CD14-positive monocyte (primary cell): ENCODE measurements around the gene ERICH3. TPM values are rescaled to one million over a fixed set of nuclear protein-coding genes. Genes with fewer than 3 reads are reported as not detected.

ENCODE experiments used
- DNase-seq, 3 donors: peaks; one replicate each; pipeline ENCODE4 v3.0.0-alpha.2; 2011 to 2022
- H2AFZ ChIP-seq: 2 replicates; pipeline ENCODE4 v1.6.0; 2012; ENCODE audit warnings: mild to moderate bottlenecking, low read depth, low read length, inconsistent platforms; ENCODE audit not compliant: insufficient read depth, poor library complexity, severe bottlenecking
- H3K27ac ChIP-seq, 2 donors: 1 replicate in 1 of 2; 2 replicates in 1 of 2; pipeline ENCODE4 v1.5.1; 2012 to 2013; ENCODE audit warnings: low read length in 2 of 2, control low read depth in 1 of 2, inconsistent platforms in 1 of 2, low read depth in 1 of 2, mild to moderate bottlenecking in 1 of 2
- H3K27me3 ChIP-seq, 2 donors: one replicate each; pipeline versions ENCODE4 v1.6.0 to v1.6.1; 2011 to 2013; ENCODE audit warnings: low read length in 2 of 2; ENCODE audit not compliant: control insufficient read depth in 2 of 2, insufficient read depth in 2 of 2
- H3K36me3 ChIP-seq, 2 donors: replicated peaks in 1 of 2; 1 replicate in 1 of 2; 2 replicates in 1 of 2; pipeline versions ENCODE4 v1.5.1 to v1.6.1; 2012 to 2013; ENCODE audit warnings: low read length in 2 of 2, control low read depth in 1 of 2, inconsistent platforms in 1 of 2, mild to moderate bottlenecking in 1 of 2; ENCODE audit not compliant: insufficient read depth in 2 of 2, control insufficient read depth in 1 of 2
- H3K4me1 ChIP-seq, 2 donors: 1 replicate in 1 of 2; 2 replicates in 1 of 2; pipeline versions ENCODE4 v1.5.1 to v1.6.1; 2012 to 2013; ENCODE audit warnings: low read length in 2 of 2, control low read depth in 1 of 2, inconsistent platforms in 1 of 2, mild to moderate bottlenecking in 1 of 2, moderate library complexity in 1 of 2; ENCODE audit not compliant: insufficient read depth in 2 of 2, control insufficient read depth in 1 of 2
- H3K4me2 ChIP-seq: replicated peaks from 2 replicates; pipeline ENCODE3; 2012; ENCODE audit warnings: low read length, moderate library complexity, mild to moderate bottlenecking; ENCODE audit not compliant: poor library complexity, severe bottlenecking; ENCODE audit errors: extremely low read depth
- H3K4me3 ChIP-seq, 3 experiments: fragments of 200-600 bp in 1 of 3; sonication (generic) in 1 of 3; replicated peaks in 1 of 3; 1 replicate in 2 of 3; 2 replicates in 1 of 3; pipeline ENCODE4 v1.5.1; 2011 to 2013; ENCODE audit warnings: low read length in 3 of 3, mild to moderate bottlenecking in 3 of 3, control low read depth in 2 of 3, low read depth in 2 of 3, inconsistent platforms in 1 of 3, moderate library complexity in 1 of 3
- H3K79me2 ChIP-seq: 2 replicates; pipeline ENCODE4 v1.6.0; 2012; ENCODE audit warnings: mild to moderate bottlenecking, control low read depth, inconsistent platforms, low read length, moderate library complexity; ENCODE audit not compliant: insufficient read depth
- H3K9ac ChIP-seq: 2 replicates; pipeline ENCODE4 v1.6.0; 2017; ENCODE audit warnings: low read length, mild to moderate bottlenecking; ENCODE audit not compliant: insufficient read depth, poor library complexity, severe bottlenecking
- H3K9me3 ChIP-seq, 2 donors: replicated peaks in 1 of 2; 1 replicate in 1 of 2; 2 replicates in 1 of 2; pipeline versions ENCODE4 v1.5.1 to v1.6.1; 2012 to 2013; ENCODE audit warnings: low read length in 2 of 2, control low read depth in 1 of 2; ENCODE audit not compliant: control insufficient read depth in 1 of 2, insufficient read depth in 1 of 2
- H4K20me1 ChIP-seq: 2 replicates; pipeline ENCODE4 v1.6.0; 2012; ENCODE audit warnings: mild to moderate bottlenecking, low read length, control low read depth, moderate library complexity; ENCODE audit not compliant: insufficient read depth
- H3K27ac Mint-ChIP-seq, 7 donors: one replicate each; pipeline ENCODE4 v1.8.0; 2020; ENCODE audit warnings: mild to moderate bottlenecking in 7 of 7, mixed read lengths in 7 of 7, moderate library complexity in 6 of 7, inconsistent platforms in 2 of 7
- H3K27me3 Mint-ChIP-seq, 3 donors: one replicate each; pipeline ENCODE4 v1.8.0; 2021 to 2022; ENCODE audit warnings: low read depth in 3 of 3, mild to moderate bottlenecking in 3 of 3, mixed read lengths in 3 of 3, moderate library complexity in 3 of 3, inconsistent platforms in 1 of 3
- H3K36me3 Mint-ChIP-seq, 2 donors: one replicate each; pipeline ENCODE4 v1.8.0; 2020; ENCODE audit warnings: mixed read lengths in 2 of 2, inconsistent platforms in 1 of 2, mild to moderate bottlenecking in 1 of 2
- H3K4me1 Mint-ChIP-seq: one replicate; pipeline ENCODE4 v1.8.0; 2020; ENCODE audit warnings: mild to moderate bottlenecking, mixed read lengths
- H3K4me3 Mint-ChIP-seq, 2 donors: one replicate each; pipeline ENCODE4 v1.8.0; 2020; ENCODE audit warnings: mild to moderate bottlenecking in 2 of 2, mixed read lengths in 2 of 2, moderate library complexity in 1 of 2
- H3K9me3 Mint-ChIP-seq, 7 donors: one replicate each; pipeline ENCODE4 v1.8.0; 2020 to 2022; ENCODE audit warnings: mixed read lengths in 7 of 7, mild to moderate bottlenecking in 6 of 7, moderate library complexity in 6 of 7, inconsistent platforms in 2 of 7
- CTCF ChIP-seq: fragments of 200-600 bp; IDR thresholded peaks from one replicate; pipeline ENCODE4 v1.8.0; 2022; ENCODE audit warnings: antibody characterized with exemption, mild to moderate bottlenecking
- WGBS: methylation state at CpG from one replicate; pipeline ENCODE4 v1.1.5; 2013; ENCODE audit warnings: missing lambda C conversion rate; ENCODE audit not compliant: insufficient coverage; 5-methylcytosine and 5-hydroxymethylcytosine counted together
- intact Hi-C, 2 donors: fragments of 100-400 bp; cut with micrococcal nuclease; formaldehyde crosslinking; loops; one replicate each; pipeline versions ENCODE4 v1.15.0 to v1.15.1; 2023
- polyA plus RNA-seq, 3 donors: library from polyadenylated mRNA; depleted of rRNA in 1 of 3; unstranded in 2 of 3; stranded (reverse) in 1 of 3; fragments of 300-500 nt in 2 of 3; fragments of >200 nt in 1 of 3; fragmentation: Illumina TruSeq in 2 of 3; gene quantifications; 1 replicate in 2 of 3; 2 replicates in 1 of 3; pipeline ENCODE4 v1.2.3, GENCODE V29; 2012 to 2021

ERICH3 gene
- polyA plus RNA-seq, 3 donors = not detected

- WGBS = no CpG with 5 or more reads among the region's 4 CpGs
- H2AFZ ChIP-seq = no peak overlapping the region
- intact Hi-C loops = no loop called here
- H3K27ac ChIP-seq = no peak overlapping the region
- no peaks in the 10 kb centered on the region for H3K36me3 Mint-ChIP-seq
- no peak overlapping the region for H3K27ac Mint-ChIP-seq
- no peak for DNase-seq
- H3K27me3 ChIP-seq = no peaks in the 10 kb centered on the region
- no peaks in the 10 kb centered on the region for H3K9me3 ChIP-seq
- no peaks in the 10 kb centered on the region for H3K79me2 ChIP-seq
- H3K4me1 ChIP-seq = no peaks in the 10 kb centered on the region
- H3K4me3 ChIP-seq = peak overlapping the region in 1 of 3 experiments; percentile 19
- peaks cover 0 to 1% (median 0%) of the 10 kb centered on the region in 3 donors for H3K27me3 Mint-ChIP-seq
- TF ChIP-seq CTCF = no peak
- no peak overlapping the region for H3K4me2 ChIP-seq
- no peak overlapping the region for H3K9ac ChIP-seq
- H3K36me3 ChIP-seq = no peaks in the 10 kb centered on the region
- H3K4me3 Mint-ChIP-seq = peak overlapping the region in 1 of 2 donors; percentile 56
- no peaks in the 10 kb centered on the region for H3K4me1 Mint-ChIP-seq
- no peaks in the 10 kb centered on the region for H4K20me1 ChIP-seq
- peaks cover 0 to 6% (median 2%) of the 10 kb centered on the region in 7 donors for H3K9me3 Mint-ChIP-seq
These were observed 87.2 kb downstream of the ERICH3 start for GRCh38 chr1:74586253-74586897.

GRCh38 chr1:74584185-74584584, 89.4 kb downstream of the ERICH3 start:
- Histone ChIP-seq H3K9ac (no peak overlapping the region), H3K36me3 (no peaks in the 10 kb centered on the region), H4K20me1 (no peaks in the 10 kb centered on the region), H3K79me2 (no peaks in the 10 kb centered on the region), H2AFZ (no peak overlapping the region), H3K4me2 (no peak overlapping the region), H3K4me1 (no peaks in the 10 kb centered on the region), H3K9me3 (no peaks in the 10 kb centered on the region), H3K27me3 (no peaks in the 10 kb centered on the region), H3K4me3 (no peak overlapping the region), H3K27ac (no peak overlapping the region)
- H3K4me3 Mint-ChIP-seq = no peak overlapping the region
- DNase-seq = no peak
- H3K27ac Mint-ChIP-seq = no peak overlapping the region
- no peak for TF ChIP-seq CTCF
- intact Hi-C loops = no loop called here
- peaks cover 0 to 2% (median 0%) of the 10 kb centered on the region in 7 donors for H3K9me3 Mint-ChIP-seq
- no peaks in the 10 kb centered on the region for H3K36me3 Mint-ChIP-seq
- H3K27me3 Mint-ChIP-seq = no peaks in the 10 kb centered on the region
- whole genome bisulfite sequencing = 90% methylated on average over 2 of the region's 2 CpGs
- H3K4me1 Mint-ChIP-seq = no peaks in the 10 kb centered on the region
